ENCODE measurements around the gene MYO18B.

The MYO18B gene

GRCh38 chr22:25739659-25740344 lies 2.2 kb upstream of the MYO18B start:
- no peak overlapping the region for H3K27ac ChIP-seq (ENCODE audit: low read length)
- no peak overlapping the region for H3K4me3 ChIP-seq (ENCODE audit: low read length in 2 of 2)
- H3K9ac ChIP-seq (ENCODE audit: low read length in 2 of 2), result no peak overlapping the region
- peaks cover 0 to 5% of the 10 kb centered on the region in 2 donors for H3K27me3 ChIP-seq (ENCODE audit: control insufficient read depth in 1 of 2, insufficient read depth in 2 of 2, low read length in 2 of 2)
- H3K9me3 ChIP-seq (ENCODE audit: control insufficient read depth in 2 of 2, low read length in 2 of 2), result no peaks in the 10 kb centered on the region
- H3K4me1 ChIP-seq (ENCODE audit: control insufficient read depth, insufficient read depth, low read length), result no peaks in the 10 kb centered on the region
- no peaks in the 10 kb centered on the region for H3K36me3 ChIP-seq (ENCODE audit: control insufficient read depth in 2 of 2, insufficient read depth in 2 of 2, low read length in 2 of 2)

- no peaks in the 10 kb centered on the region for H3K36me3 ChIP-seq (ENCODE audit: control insufficient read depth in 2 of 2, insufficient read depth in 2 of 2, low read length in 2 of 2)
- no peaks in the 10 kb centered on the region for H3K4me1 ChIP-seq (ENCODE audit: control insufficient read depth, insufficient read depth, low read length)
- H3K27me3 ChIP-seq (ENCODE audit: control insufficient read depth in 1 of 2, insufficient read depth in 2 of 2, low read length in 2 of 2), result peaks cover 0 to 2% of the 10 kb centered on the region in 2 donors
- no peaks in the 10 kb centered on the region for H3K9me3 ChIP-seq (ENCODE audit: control insufficient read depth in 2 of 2, low read length in 2 of 2)
- no peak overlapping the region for H3K27ac ChIP-seq (ENCODE audit: low read length)
- no peak overlapping the region for H3K4me3 ChIP-seq (ENCODE audit: low read length in 2 of 2)
- no peak overlapping the region for H3K9ac ChIP-seq (ENCODE audit: low read length in 2 of 2)
These were observed 1.1 kb downstream of the MYO18B start for GRCh38 chr22:25742918-25743708.

- Histone ChIP-seq H3K27me3 (ENCODE audit: control insufficient read depth in 1 of 2, insufficient read depth in 2 of 2, low read length in 2 of 2) (peaks cover 0 to 2% of the 10 kb centered on the region in 2 donors), H3K27ac (ENCODE audit: low read length) (no peak overlapping the region), H3K4me3 (ENCODE audit: low read length in 2 of 2) (no peak overlapping the region), H3K4me1 (ENCODE audit: control insufficient read depth, insufficient read depth, low read length) (no peaks in the 10 kb centered on the region), H3K9me3 (ENCODE audit: control insufficient read depth in 2 of 2, low read length in 2 of 2) (no peaks in the 10 kb centered on the region), H3K9ac (ENCODE audit: low read length in 2 of 2) (no peak overlapping the region), H3K36me3 (ENCODE audit: control insufficient read depth in 2 of 2, insufficient read depth in 2 of 2, low read length in 2 of 2) (no peaks in the 10 kb centered on the region)
These were observed 2.7 kb downstream of the MYO18B start for GRCh38 chr22:25744694-25745093.

- H3K9me3 ChIP-seq (ENCODE audit: control insufficient read depth in 2 of 2, low read length in 2 of 2), result no peaks in the 10 kb centered on the region
- no peaks in the 10 kb centered on the region for H3K36me3 ChIP-seq (ENCODE audit: control insufficient read depth in 2 of 2, insufficient read depth in 2 of 2, low read length in 2 of 2)
- H3K9ac ChIP-seq (ENCODE audit: low read length in 2 of 2), result no peak overlapping the region
- H3K4me1 ChIP-seq (ENCODE audit: control insufficient read depth, insufficient read depth, low read length), result no peaks in the 10 kb centered on the region
- H3K27ac ChIP-seq (ENCODE audit: low read length), result no peak overlapping the region
- peaks cover 0 to 4% of the 10 kb centered on the region in 2 donors for H3K27me3 ChIP-seq (ENCODE audit: control insufficient read depth in 1 of 2, insufficient read depth in 2 of 2, low read length in 2 of 2)
- H3K4me3 ChIP-seq (ENCODE audit: low read length in 2 of 2), result no peak overlapping the region
These were observed 3.5 kb downstream of the MYO18B start for GRCh38 chr22:25745341-25746011.

- H3K4me3 ChIP-seq (ENCODE audit: low read length in 2 of 2), result no peak overlapping the region
- H3K9ac ChIP-seq (ENCODE audit: low read length in 2 of 2), result no peak overlapping the region
- H3K9me3 ChIP-seq (ENCODE audit: control insufficient read depth in 2 of 2, low read length in 2 of 2), result no peaks in the 10 kb centered on the region
- H3K27me3 ChIP-seq (ENCODE audit: control insufficient read depth in 1 of 2, insufficient read depth in 2 of 2, low read length in 2 of 2), result peaks cover 0 to 5% of the 10 kb centered on the region in 2 donors
- no peaks in the 10 kb centered on the region for H3K4me1 ChIP-seq (ENCODE audit: control insufficient read depth, insufficient read depth, low read length)
- no peak overlapping the region for H3K27ac ChIP-seq (ENCODE audit: low read length)
- H3K36me3 ChIP-seq (ENCODE audit: control insufficient read depth in 2 of 2, insufficient read depth in 2 of 2, low read length in 2 of 2), result no peaks in the 10 kb centered on the region
These were observed 4.0 kb downstream of the MYO18B start for GRCh38 chr22:25746012-25746373.

- Histone ChIP-seq H3K27me3 (ENCODE audit: control insufficient read depth in 1 of 2, insufficient read depth in 2 of 2, low read length in 2 of 2) (peaks cover 0 to 3% of the 10 kb centered on the region in 2 donors), H3K27ac (ENCODE audit: low read length) (no peak overlapping the region), H3K4me3 (ENCODE audit: low read length in 2 of 2) (no peak overlapping the region), H3K4me1 (ENCODE audit: control insufficient read depth, insufficient read depth, low read length) (no peaks in the 10 kb centered on the region), H3K9me3 (ENCODE audit: control insufficient read depth in 2 of 2, low read length in 2 of 2) (no peaks in the 10 kb centered on the region), H3K9ac (ENCODE audit: low read length in 2 of 2) (no peak overlapping the region), H3K36me3 (ENCODE audit: control insufficient read depth in 2 of 2, insufficient read depth in 2 of 2, low read length in 2 of 2) (no peaks in the 10 kb centered on the region)
These were observed 5.4 kb downstream of the MYO18B start for GRCh38 chr22:25747245-25747944.

GRCh38 chr22:25748140-25748539 lies 6.2 kb downstream of the MYO18B start:
- Histone ChIP-seq H3K9me3 (ENCODE audit: control insufficient read depth in 2 of 2, low read length in 2 of 2) (no peaks in the 10 kb centered on the region), H3K27ac (ENCODE audit: low read length) (no peak overlapping the region), H3K36me3 (ENCODE audit: control insufficient read depth in 2 of 2, insufficient read depth in 2 of 2, low read length in 2 of 2) (no peaks in the 10 kb centered on the region), H3K4me1 (ENCODE audit: control insufficient read depth, insufficient read depth, low read length) (no peaks in the 10 kb centered on the region), H3K4me3 (ENCODE audit: low read length in 2 of 2) (no peak overlapping the region), H3K9ac (ENCODE audit: low read length in 2 of 2) (no peak overlapping the region), H3K27me3 (ENCODE audit: control insufficient read depth in 1 of 2, insufficient read depth in 2 of 2, low read length in 2 of 2) (peaks cover 0 to 3% of the 10 kb centered on the region in 2 donors)

GRCh38 chr22:25748704-25749103 lies 6.7 kb downstream of the MYO18B start:
- Histone ChIP-seq H3K9me3 (ENCODE audit: control insufficient read depth in 2 of 2, low read length in 2 of 2) (no peaks in the 10 kb centered on the region), H3K4me3 (ENCODE audit: low read length in 2 of 2) (no peak overlapping the region), H3K27ac (ENCODE audit: low read length) (no peak overlapping the region), H3K4me1 (ENCODE audit: control insufficient read depth, insufficient read depth, low read length) (no peaks in the 10 kb centered on the region), H3K27me3 (ENCODE audit: control insufficient read depth in 1 of 2, insufficient read depth in 2 of 2, low read length in 2 of 2) (peaks cover 0 to 3% of the 10 kb centered on the region in 2 donors), H3K36me3 (ENCODE audit: control insufficient read depth in 2 of 2, insufficient read depth in 2 of 2, low read length in 2 of 2) (no peaks in the 10 kb centered on the region), H3K9ac (ENCODE audit: low read length in 2 of 2) (no peak overlapping the region)

- peaks cover 0 to 3% of the 10 kb centered on the region in 2 donors for H3K27me3 ChIP-seq (ENCODE audit: control insufficient read depth in 1 of 2, insufficient read depth in 2 of 2, low read length in 2 of 2)
- H3K27ac ChIP-seq (ENCODE audit: low read length), result no peak overlapping the region
- no peak overlapping the region for H3K4me3 ChIP-seq (ENCODE audit: low read length in 2 of 2)
- H3K9me3 ChIP-seq (ENCODE audit: control insufficient read depth in 2 of 2, low read length in 2 of 2), result no peaks in the 10 kb centered on the region
- peaks cover 3% of the 10 kb centered on the region for H3K4me1 ChIP-seq (ENCODE audit: control insufficient read depth, insufficient read depth, low read length)
- H3K36me3 ChIP-seq (ENCODE audit: control insufficient read depth in 2 of 2, insufficient read depth in 2 of 2, low read length in 2 of 2), result no peaks in the 10 kb centered on the region
- no peak overlapping the region for H3K9ac ChIP-seq (ENCODE audit: low read length in 2 of 2)
These were observed 7.6 kb downstream of the MYO18B start for GRCh38 chr22:25749420-25750169.

All from stomach smooth muscle (tissue), 2 donors.